Lung (tissue), 12 donors: Measurements from ENCODE around the gene C4orf51. TPM values are rescaled to one million over a fixed set of nuclear protein-coding genes. Genes with fewer than 3 reads are reported as not detected.

Experiments
- ATAC-seq: fragments of 200-7000 bp; cut with Tn5 transposase; one replicate; pipeline ENCODE4 v1.9.1; 2020; ENCODE audit warnings: moderate number of reproducible peaks; ENCODE audit not compliant: insufficient read depth, low FRiP score
- DNase-seq, 3 donors: peaks; one replicate each; pipeline ENCODE4 v3.0.0-alpha.2; 2013 to 2017
- H3K27ac ChIP-seq, 2 donors: one replicate each; pipeline ENCODE4 v1.5.1; 2013; ENCODE audit warnings: mild to moderate bottlenecking in 2 of 2, moderate library complexity in 2 of 2, control low read depth in 1 of 2, inconsistent platforms in 1 of 2, low read depth in 1 of 2, low read length in 1 of 2
- H3K27me3 ChIP-seq, 3 donors: one replicate each; pipeline ENCODE4 v1.5.1; 2013; ENCODE audit warnings: low read length in 2 of 3; ENCODE audit not compliant: control insufficient read depth in 3 of 3, insufficient read depth in 3 of 3
- H3K36me3 ChIP-seq, 4 donors: one replicate each; pipeline ENCODE4 v1.5.1; 2013; ENCODE audit warnings: low read length in 4 of 4, mild to moderate bottlenecking in 1 of 4, moderate library complexity in 1 of 4; ENCODE audit not compliant: control insufficient read depth in 4 of 4, insufficient read depth in 4 of 4
- H3K4me1 ChIP-seq, 5 donors: one replicate each; pipeline ENCODE4 v1.5.1; 2013; ENCODE audit warnings: low read length in 5 of 5, mild to moderate bottlenecking in 2 of 5, moderate library complexity in 1 of 5; ENCODE audit not compliant: control insufficient read depth in 5 of 5, insufficient read depth in 5 of 5
- H3K4me3 ChIP-seq: one replicate; pipeline ENCODE4 v1.5.1; 2013; ENCODE audit warnings: mild to moderate bottlenecking, control low read depth, moderate library complexity
- H3K9ac ChIP-seq, 2 donors: one replicate each; pipeline ENCODE4 v1.5.1; 2013; ENCODE audit warnings: low read length in 2 of 2, control low read depth in 1 of 2; ENCODE audit not compliant: insufficient read depth in 1 of 2
- H3K9me3 ChIP-seq, 4 donors: one replicate each; pipeline ENCODE4 v1.5.1; 2013; ENCODE audit warnings: low read length in 3 of 4, mild to moderate bottlenecking in 1 of 4, moderate library complexity in 1 of 4; ENCODE audit not compliant: control insufficient read depth in 4 of 4, insufficient read depth in 3 of 4
- WGBS, 2 donors: extraction: QIAGEN DNeasy Blood & Tissue Kit; methylation state at CpG; one replicate each; pipeline ENCODE4 v1.1.7; 2013; 5-methylcytosine and 5-hydroxymethylcytosine counted together
- polyA plus RNA-seq, 2 donors: library from polyadenylated mRNA; stranded (reverse); fragments of 200-250 nt; gene quantifications; one replicate each; pipeline ENCODE4 v1.2.1, GENCODE V29; 2013
- total RNA-seq, 2 donors: library from RNA; depleted of rRNA in 1 of 2; stranded (reverse); fragments of >200 nt in 1 of 2; gene quantifications; one replicate each; pipeline ENCODE4 v1.2.1, GENCODE V29; 2014 to 2021
- TF ChIP-seq, protein P1 (sequence below): IDR thresholded peaks from 2 replicates; pipeline ENCODE4 v1.5.1; 2012; ENCODE audit warnings: mild to moderate bottlenecking; ENCODE audit errors: control extremely low read depth, extremely low read depth
- donor health status: control.
- donor health status: control.
- donor health status: Bipolar disorder and iron deficiency.
- donor health status: healthy.
- donor health status: DM: yes; HTN: yes; CAD: no.

C4orf51 gene
- total and polyA plus RNA-seq, 4 donors, result not detected

DNA sequence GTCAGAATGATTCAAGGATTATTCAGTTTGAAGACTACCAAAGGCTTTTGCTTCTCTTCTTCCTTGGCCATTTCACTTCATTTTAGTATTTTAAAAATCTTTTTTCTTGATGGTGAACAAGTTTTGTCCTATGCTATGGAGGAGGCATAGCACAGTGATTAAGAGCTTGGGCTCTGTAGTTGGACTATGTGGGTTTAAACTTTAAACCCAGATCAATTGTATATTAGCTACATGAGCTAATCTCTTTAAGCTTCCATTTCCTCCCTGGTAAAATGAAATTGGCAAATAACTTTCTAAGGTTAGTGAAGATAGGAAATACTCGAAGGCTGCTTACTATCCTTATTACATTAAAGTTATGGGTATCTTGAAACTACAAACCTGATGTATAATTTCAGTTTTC, 23.8 kb upstream of the C4orf51 start:
- peaks cover 0 to 12% (median 7%) of the 10 kb centered on the region in 4 donors for H3K36me3 ChIP-seq
- no peaks in the 10 kb centered on the region for H3K4me1 ChIP-seq
- ATAC-seq (no peak), DNase-seq (no peak)
- H3K27me3 ChIP-seq, result no peaks in the 10 kb centered on the region
- no peak overlapping the region for H3K4me3 ChIP-seq
- H3K27ac ChIP-seq, result no peak overlapping the region
- TF ChIP-seq, protein P1, sequence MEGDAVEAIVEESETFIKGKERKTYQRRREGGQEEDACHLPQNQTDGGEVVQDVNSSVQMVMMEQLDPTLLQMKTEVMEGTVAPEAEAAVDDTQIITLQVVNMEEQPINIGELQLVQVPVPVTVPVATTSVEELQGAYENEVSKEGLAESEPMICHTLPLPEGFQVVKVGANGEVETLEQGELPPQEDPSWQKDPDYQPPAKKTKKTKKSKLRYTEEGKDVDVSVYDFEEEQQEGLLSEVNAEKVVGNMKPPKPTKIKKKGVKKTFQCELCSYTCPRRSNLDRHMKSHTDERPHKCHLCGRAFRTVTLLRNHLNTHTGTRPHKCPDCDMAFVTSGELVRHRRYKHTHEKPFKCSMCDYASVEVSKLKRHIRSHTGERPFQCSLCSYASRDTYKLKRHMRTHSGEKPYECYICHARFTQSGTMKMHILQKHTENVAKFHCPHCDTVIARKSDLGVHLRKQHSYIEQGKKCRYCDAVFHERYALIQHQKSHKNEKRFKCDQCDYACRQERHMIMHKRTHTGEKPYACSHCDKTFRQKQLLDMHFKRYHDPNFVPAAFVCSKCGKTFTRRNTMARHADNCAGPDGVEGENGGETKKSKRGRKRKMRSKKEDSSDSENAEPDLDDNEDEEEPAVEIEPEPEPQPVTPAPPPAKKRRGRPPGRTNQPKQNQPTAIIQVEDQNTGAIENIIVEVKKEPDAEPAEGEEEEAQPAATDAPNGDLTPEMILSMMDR, result no peak
- H3K9me3 ChIP-seq, result peaks cover 0 to 4% (median 1%) of the 10 kb centered on the region in 4 donors
- 88 to 100% methylated on average over 1 of the region's 1 CpG for WGBS, 2 donors
- no peak overlapping the region for H3K9ac ChIP-seq

DNA sequence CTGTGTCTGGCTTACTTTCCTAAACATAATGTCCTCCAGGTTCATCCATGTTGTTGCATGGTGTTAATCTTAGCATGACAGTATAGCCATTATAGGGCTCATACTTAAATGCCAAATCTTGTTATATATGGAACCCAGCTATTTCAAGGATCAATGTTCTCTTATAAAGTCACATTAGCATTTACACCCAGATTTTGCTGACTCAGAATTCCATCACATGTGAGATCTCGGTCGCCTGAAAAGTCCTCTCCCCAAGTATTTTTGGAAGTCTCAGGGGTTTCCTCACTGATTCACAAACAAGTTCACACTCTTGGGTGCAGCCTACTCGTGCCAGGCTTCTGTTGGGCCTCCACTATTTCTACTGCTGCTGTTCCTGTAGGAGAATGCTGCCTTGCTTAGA, 19.9 kb upstream of the C4orf51 start:
- Histone ChIP-seq H3K36me3 (peaks cover 0 to 7% (median 2%) of the 10 kb centered on the region in 4 donors), H3K9ac (no peak overlapping the region), H3K4me3 (no peak overlapping the region), H3K27me3 (no peaks in the 10 kb centered on the region), H3K9me3 (peaks cover 0 to 4% (median 1%) of the 10 kb centered on the region in 4 donors), H3K4me1 (no peaks in the 10 kb centered on the region), H3K27ac (no peak overlapping the region)
- 91 to 94% methylated on average over 3 of the region's 3 CpGs for WGBS, 2 donors
- DNase-seq (no peak), ATAC-seq (no peak)
- TF ChIP-seq, protein P1, result no peak

DNA sequence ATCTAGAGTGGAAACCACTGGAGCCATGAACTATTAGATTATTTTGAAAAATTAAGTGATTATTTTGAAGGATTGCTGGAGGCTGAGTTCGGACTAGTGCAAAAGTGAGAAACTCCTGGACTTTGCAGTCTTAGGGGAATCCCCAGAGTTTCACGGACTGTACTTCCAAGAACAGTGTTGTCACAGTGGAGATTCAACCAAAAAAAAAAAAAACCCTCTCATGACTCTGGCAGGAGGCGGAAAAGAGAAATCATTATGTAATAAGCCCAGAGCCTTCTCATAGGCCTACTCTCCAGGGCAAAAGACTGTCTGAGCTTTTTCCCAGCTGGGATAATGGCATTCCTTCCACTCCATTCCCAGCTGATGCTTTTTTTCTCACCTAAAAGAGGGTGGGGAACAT, 16.8 kb upstream of the C4orf51 start:
- WGBS, 2 donors, result 63 to 87% methylated on average over 3 of the region's 3 CpGs
- ATAC-seq (no peak), DNase-seq (no peak)
- Histone ChIP-seq H3K9ac (no peak overlapping the region), H3K4me3 (no peak overlapping the region), H3K36me3 (peaks cover 0 to 5% (median 0%) of the 10 kb centered on the region in 4 donors), H3K27ac (no peak overlapping the region), H3K4me1 (no peaks in the 10 kb centered on the region), H3K9me3 (no peaks in the 10 kb centered on the region), H3K27me3 (no peaks in the 10 kb centered on the region)
- TF ChIP-seq, protein P1, result no peak

DNA sequence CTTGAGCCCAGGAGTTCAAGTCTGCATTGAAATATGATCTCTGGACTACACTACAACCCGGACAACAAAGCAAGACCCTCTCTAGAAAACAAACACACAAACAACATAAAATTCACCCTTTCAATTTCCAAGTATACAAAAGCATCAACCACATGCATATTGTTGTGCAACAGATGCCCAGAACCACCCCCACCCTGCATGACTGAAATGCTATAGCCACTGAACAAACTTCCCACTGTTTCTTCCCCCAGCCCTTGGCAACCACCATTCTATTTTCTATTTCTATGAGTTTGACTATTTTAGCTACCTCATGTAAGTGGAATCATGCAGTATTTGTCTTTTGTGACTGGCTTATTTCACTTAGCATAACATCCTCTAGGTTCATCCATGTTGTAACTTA, 14.2 kb upstream of the C4orf51 start:
- H3K9me3 ChIP-seq, result no peaks in the 10 kb centered on the region
- H3K4me1 ChIP-seq, result peaks cover 0 to 2% (median 0%) of the 10 kb centered on the region in 5 donors
- WGBS, 2 donors, result 88 to 89% methylated on average over 1 of the region's 1 CpG
- H3K27me3 ChIP-seq, result no peaks in the 10 kb centered on the region
- no peaks in the 10 kb centered on the region for H3K36me3 ChIP-seq
- no peak overlapping the region for H3K9ac ChIP-seq
- TF ChIP-seq, protein P1, result no peak
- ATAC-seq (no peak), DNase-seq (no peak)
- no peak overlapping the region for H3K4me3 ChIP-seq
- no peak overlapping the region for H3K27ac ChIP-seq
